ENCODE measurements around the gene HEATR1. TPM values are rescaled to one million over a fixed set of nuclear protein-coding genes. Genes with fewer than 3 reads are reported as not detected.
"Not testable (repeated sequence)": the region's sequence is repeated elsewhere in the genome, so short reads cannot be mapped to it uniquely, and the experiment has no call there.

Gene HEATR1
- total RNA-seq, 1 donor from 2014 or later: 14.2 TPM

GRCh38 chr1:236511735-236512418 is 92.4 kb downstream of the HEATR1 start:
- intact Hi-C loops (cut with DNase I): no loop called here

GRCh38 chr1:236509647-236510401 is 94.5 kb downstream of the HEATR1 start:
- H3K27me3 ChIP-seq: no peaks in the 10 kb centered on the region
- intact Hi-C loops (cut with DNase I): no loop called here
- no peak for TF ChIP-seq CTCF (IDR thresholded peaks at IDR 0.05)

More at GRCh38 chr1:236511735-236512418, 92.4 kb downstream of the HEATR1 start:
- H3K4me3 ChIP-seq: peak overlapping the region in 1 of 2 donors; percentile 34
- no peak for DNase-seq (ENCODE audit: low spot score in 2 of 2)
- H3K27ac ChIP-seq: peak overlapping the region in 1 of 2 donors; percentile 6
- H3K9me3 ChIP-seq: no peaks in the 10 kb centered on the region
- H3K27me3 ChIP-seq: no peaks in the 10 kb centered on the region
- H3K4me1 ChIP-seq: peaks cover 0 to 12% of the 10 kb centered on the region in 2 donors
- H3K36me3 ChIP-seq: no peaks in the 10 kb centered on the region
- TF ChIP-seq CTCF (IDR thresholded peaks at IDR 0.05): no peak

GRCh38 chr1:236509203-236509602 is 95.1 kb downstream of the HEATR1 start:
- H3K27ac ChIP-seq: no peak overlapping the region
- no peaks in the 10 kb centered on the region for H3K9me3 ChIP-seq
- intact Hi-C loops (cut with DNase I): no loop called here
- H3K4me1 ChIP-seq: peaks cover 0 to 5% of the 10 kb centered on the region in 2 donors
- TF ChIP-seq CTCF (IDR thresholded peaks at IDR 0.05): no peak
- H3K36me3 ChIP-seq: no peaks in the 10 kb centered on the region
- H3K27me3 ChIP-seq: no peaks in the 10 kb centered on the region
- no peak for DNase-seq (ENCODE audit: low spot score in 2 of 2)
- no peak overlapping the region for H3K4me3 ChIP-seq

More at GRCh38 chr1:236509647-236510401, 94.5 kb downstream of the HEATR1 start:
- Histone ChIP-seq H3K4me3 (no peak overlapping the region), H3K9me3 (no peaks in the 10 kb centered on the region), H3K27ac (no peak overlapping the region), H3K36me3 (no peaks in the 10 kb centered on the region), H3K4me1 (peaks cover 0 to 5% of the 10 kb centered on the region in 2 donors)
- DNase-seq (ENCODE audit: low spot score in 2 of 2): no peak

- intact Hi-C loops (cut with DNase I): no loop called here
- Histone ChIP-seq H3K4me1 (peaks cover 0 to 5% of the 10 kb centered on the region in 2 donors), H3K36me3 (no peaks in the 10 kb centered on the region), H3K4me3 (no peak overlapping the region), H3K9me3 (no peaks in the 10 kb centered on the region), H3K27me3 (no peaks in the 10 kb centered on the region), H3K27ac (no peak overlapping the region)
- TF ChIP-seq CTCF (IDR thresholded peaks at IDR 0.05): no peak
- DNase-seq (ENCODE audit: low spot score in 2 of 2): no peak
These were observed 95.7 kb downstream of the HEATR1 start for GRCh38 chr1:236508593-236509027.

- H3K4me1 ChIP-seq: peaks cover 0 to 12% of the 10 kb centered on the region in 2 donors
- no peaks in the 10 kb centered on the region for H3K36me3 ChIP-seq
These were observed 97.2 kb downstream of the HEATR1 start for GRCh38 chr1:236507022-236507700.

GRCh38 chr1:236504338-236504737 is 100.0 kb downstream of the HEATR1 start:
- H3K27me3 ChIP-seq; intact Hi-C loops (cut with DNase I); H3K4me3 ChIP-seq; H3K36me3 ChIP-seq; DNase-seq (ENCODE audit: low spot score in 2 of 2); H3K27ac ChIP-seq; H3K9me3 ChIP-seq; H3K4me1 ChIP-seq: not testable (repeated sequence)

More at GRCh38 chr1:236507022-236507700, 97.2 kb downstream of the HEATR1 start:
- Histone ChIP-seq H3K9me3 (no peaks in the 10 kb centered on the region), H3K4me3 (no peak overlapping the region), H3K27me3 (no peaks in the 10 kb centered on the region), H3K27ac (peak overlapping the region in 1 of 2 donors; percentile 10)
- no peak for TF ChIP-seq CTCF (IDR thresholded peaks at IDR 0.05)
- intact Hi-C loops (cut with DNase I): no loop called here
- no peak for DNase-seq (ENCODE audit: low spot score in 2 of 2)
